ENCODE data around the gene OR6N2.

DNA sequence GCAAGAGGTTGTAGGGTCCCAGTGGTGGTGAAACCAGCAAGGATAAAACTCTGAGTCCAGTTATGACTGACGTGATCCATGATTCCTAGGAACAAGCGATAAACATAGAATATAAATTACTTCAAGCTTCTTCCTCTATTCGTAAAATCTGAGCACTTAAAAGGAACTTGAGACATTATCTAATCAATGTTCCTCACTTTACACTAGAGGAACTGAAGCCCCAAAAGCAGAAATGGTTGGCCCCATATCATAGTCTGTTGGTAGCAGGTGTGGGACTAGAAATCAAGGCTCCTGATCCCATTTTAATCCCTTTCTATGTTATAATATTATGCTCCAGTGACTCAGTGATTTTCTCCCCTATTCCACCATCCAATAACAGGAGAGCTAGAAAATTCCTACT, 28.3 kb upstream of the OR6N2 start:
- TF ChIP-seq, protein P1, sequence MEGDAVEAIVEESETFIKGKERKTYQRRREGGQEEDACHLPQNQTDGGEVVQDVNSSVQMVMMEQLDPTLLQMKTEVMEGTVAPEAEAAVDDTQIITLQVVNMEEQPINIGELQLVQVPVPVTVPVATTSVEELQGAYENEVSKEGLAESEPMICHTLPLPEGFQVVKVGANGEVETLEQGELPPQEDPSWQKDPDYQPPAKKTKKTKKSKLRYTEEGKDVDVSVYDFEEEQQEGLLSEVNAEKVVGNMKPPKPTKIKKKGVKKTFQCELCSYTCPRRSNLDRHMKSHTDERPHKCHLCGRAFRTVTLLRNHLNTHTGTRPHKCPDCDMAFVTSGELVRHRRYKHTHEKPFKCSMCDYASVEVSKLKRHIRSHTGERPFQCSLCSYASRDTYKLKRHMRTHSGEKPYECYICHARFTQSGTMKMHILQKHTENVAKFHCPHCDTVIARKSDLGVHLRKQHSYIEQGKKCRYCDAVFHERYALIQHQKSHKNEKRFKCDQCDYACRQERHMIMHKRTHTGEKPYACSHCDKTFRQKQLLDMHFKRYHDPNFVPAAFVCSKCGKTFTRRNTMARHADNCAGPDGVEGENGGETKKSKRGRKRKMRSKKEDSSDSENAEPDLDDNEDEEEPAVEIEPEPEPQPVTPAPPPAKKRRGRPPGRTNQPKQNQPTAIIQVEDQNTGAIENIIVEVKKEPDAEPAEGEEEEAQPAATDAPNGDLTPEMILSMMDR (conservative IDR thresholded peaks at IDR 0.05; ENCODE audit: low read depth, low read length), result no peak
- no peak for TF ChIP-seq EZH2 (IDR thresholded peaks at IDR 0.05; ENCODE audit: borderline replicate concordance, low read depth, low read length, poor library complexity, severe bottlenecking)

All from A673 (cell line).